ENCODE measurements around the gene COLEC12.

COLEC12 gene

GRCh38 chr18:393574-393957, 106.9 kb downstream of the COLEC12 start:
- no peaks in the 10 kb centered on the region for H3K79me2 ChIP-seq (ENCODE audit: insufficient read depth, low read length)
- no peaks in the 10 kb centered on the region for H3K9me3 ChIP-seq (ENCODE audit: insufficient read depth, low read length)
- H3K9me2 ChIP-seq (replicated peaks; ENCODE audit: insufficient read depth, low read length): no peaks in the 10 kb centered on the region
- H2AFZ ChIP-seq (ENCODE audit: low read depth, low read length, severe bottlenecking): no peak overlapping the region
- no peak overlapping the region for H3K4me2 ChIP-seq (ENCODE audit: low read depth, low read length, poor library complexity, severe bottlenecking)
- no peaks in the 10 kb centered on the region for H4K20me1 ChIP-seq (ENCODE audit: low read depth, low read length)
- no peak overlapping the region for H3K4me3 ChIP-seq (ENCODE audit: insufficient read depth, low read length, poor library complexity, severe bottlenecking)
- TF ChIP-seq CTCF (IDR thresholded peaks at IDR 0.05; ENCODE audit: insufficient read depth, low read length, poor library complexity, severe bottlenecking): no peak
- TF ChIP-seq EZH2phosphoT487 (conservative IDR thresholded peaks at IDR 0.05; ENCODE audit: low read length): no peak
- no peak overlapping the region for H3K27ac ChIP-seq (ENCODE audit: low read depth, low read length)
- no peaks in the 10 kb centered on the region for H3F3A ChIP-seq (ENCODE audit: insufficient read depth)
- H3K36me3 ChIP-seq (ENCODE audit: low read length): no peaks in the 10 kb centered on the region
- no peak overlapping the region for H3K9ac ChIP-seq (ENCODE audit: low read length)
- H3K27me3 ChIP-seq (ENCODE audit: low read length): no peaks in the 10 kb centered on the region

GRCh38 chr18:392928-393573, 107.5 kb downstream of the COLEC12 start:
- Histone ChIP-seq H3K27me3 (ENCODE audit: low read length) (no peaks in the 10 kb centered on the region), H3K9me3 (ENCODE audit: insufficient read depth, low read length) (no peaks in the 10 kb centered on the region), H3K4me2 (ENCODE audit: low read depth, low read length, poor library complexity, severe bottlenecking) (no peak overlapping the region), H3K9ac (ENCODE audit: low read length) (no peak overlapping the region), H3K79me2 (ENCODE audit: insufficient read depth, low read length) (no peaks in the 10 kb centered on the region), H4K20me1 (ENCODE audit: low read depth, low read length) (no peaks in the 10 kb centered on the region), H3K9me2 (replicated peaks; ENCODE audit: insufficient read depth, low read length) (no peaks in the 10 kb centered on the region), H3K36me3 (ENCODE audit: low read length) (no peaks in the 10 kb centered on the region), H2AFZ (ENCODE audit: low read depth, low read length, severe bottlenecking) (no peak overlapping the region), H3K27ac (ENCODE audit: low read depth, low read length) (no peak overlapping the region), H3K4me3 (ENCODE audit: insufficient read depth, low read length, poor library complexity, severe bottlenecking) (no peak overlapping the region), H3F3A (ENCODE audit: insufficient read depth) (no peaks in the 10 kb centered on the region)
- TF ChIP-seq EZH2phosphoT487 (conservative IDR thresholded peaks at IDR 0.05; ENCODE audit: low read length) (no peak), CTCF (IDR thresholded peaks at IDR 0.05; ENCODE audit: insufficient read depth, low read length, poor library complexity, severe bottlenecking) (no peak)

GRCh38 chr18:390741-391478, 109.6 kb downstream of the COLEC12 start:
- no peak overlapping the region for H3K27ac ChIP-seq (ENCODE audit: low read depth, low read length)
- H2AFZ ChIP-seq (ENCODE audit: low read depth, low read length, severe bottlenecking): no peak overlapping the region
- TF ChIP-seq EZH2phosphoT487 (conservative IDR thresholded peaks at IDR 0.05; ENCODE audit: low read length): no peak
- TF ChIP-seq CTCF (IDR thresholded peaks at IDR 0.05; ENCODE audit: insufficient read depth, low read length, poor library complexity, severe bottlenecking): no peak

More at GRCh38 chr18:390741-391478, 109.6 kb downstream of the COLEC12 start:
- no peaks in the 10 kb centered on the region for H3K9me3 ChIP-seq (ENCODE audit: insufficient read depth, low read length)
- H3K9me2 ChIP-seq (replicated peaks; ENCODE audit: insufficient read depth, low read length): no peaks in the 10 kb centered on the region
- no peaks in the 10 kb centered on the region for H3K79me2 ChIP-seq (ENCODE audit: insufficient read depth, low read length)
- H3K9ac ChIP-seq (ENCODE audit: low read length): no peak overlapping the region
- H4K20me1 ChIP-seq (ENCODE audit: low read depth, low read length): no peaks in the 10 kb centered on the region
- no peaks in the 10 kb centered on the region for H3K27me3 ChIP-seq (ENCODE audit: low read length)
- H3F3A ChIP-seq (ENCODE audit: insufficient read depth): no peaks in the 10 kb centered on the region
- H3K36me3 ChIP-seq (ENCODE audit: low read length): no peaks in the 10 kb centered on the region
- no peak overlapping the region for H3K4me2 ChIP-seq (ENCODE audit: low read depth, low read length, poor library complexity, severe bottlenecking)
- H3K4me3 ChIP-seq (ENCODE audit: insufficient read depth, low read length, poor library complexity, severe bottlenecking): no peak overlapping the region
